ENCODE measurements around the gene KLRF1. TPM values are rescaled to one million over a fixed set of nuclear protein-coding genes. Genes with fewer than 3 reads are reported as not detected.

The KLRF1 gene
- total RNA-seq, 1 donor from 2014 or later: not detected

DNA sequence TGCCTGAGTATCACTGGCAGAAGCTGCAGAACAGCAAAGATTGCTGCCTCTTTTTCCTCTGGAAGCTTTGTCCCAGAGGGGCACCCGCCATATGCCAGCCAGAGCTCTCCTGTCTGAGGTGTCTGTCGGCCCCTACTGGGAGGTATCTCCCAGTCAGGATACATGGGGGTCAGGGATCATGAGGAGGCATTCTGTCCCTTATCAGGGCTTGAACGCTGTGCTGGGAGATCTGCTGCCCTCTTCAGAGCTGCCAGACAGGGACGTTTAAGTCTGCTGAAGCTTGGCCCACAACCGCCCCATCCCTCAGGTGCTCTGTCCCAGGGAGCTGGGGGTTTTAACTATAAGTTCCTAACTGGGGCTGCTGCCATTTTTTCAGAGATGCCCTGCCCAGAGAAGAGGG lies 21.6 kb downstream of the KLRF1 start:
- H3K36me3 Mint-ChIP-seq (ENCODE audit: insufficient read depth): no peaks in the 10 kb centered on the region
- H3K27ac Mint-ChIP-seq: no peak overlapping the region
- peaks cover 3% of the 10 kb centered on the region for H3K4me1 Mint-ChIP-seq (ENCODE audit: low read depth)
- DNase-seq (ENCODE audit: low spot score, unreplicated experiment): no peak
- no peak overlapping the region for H3K4me3 Mint-ChIP-seq (ENCODE audit: low read depth)
- TF ChIP-seq, protein P1, sequence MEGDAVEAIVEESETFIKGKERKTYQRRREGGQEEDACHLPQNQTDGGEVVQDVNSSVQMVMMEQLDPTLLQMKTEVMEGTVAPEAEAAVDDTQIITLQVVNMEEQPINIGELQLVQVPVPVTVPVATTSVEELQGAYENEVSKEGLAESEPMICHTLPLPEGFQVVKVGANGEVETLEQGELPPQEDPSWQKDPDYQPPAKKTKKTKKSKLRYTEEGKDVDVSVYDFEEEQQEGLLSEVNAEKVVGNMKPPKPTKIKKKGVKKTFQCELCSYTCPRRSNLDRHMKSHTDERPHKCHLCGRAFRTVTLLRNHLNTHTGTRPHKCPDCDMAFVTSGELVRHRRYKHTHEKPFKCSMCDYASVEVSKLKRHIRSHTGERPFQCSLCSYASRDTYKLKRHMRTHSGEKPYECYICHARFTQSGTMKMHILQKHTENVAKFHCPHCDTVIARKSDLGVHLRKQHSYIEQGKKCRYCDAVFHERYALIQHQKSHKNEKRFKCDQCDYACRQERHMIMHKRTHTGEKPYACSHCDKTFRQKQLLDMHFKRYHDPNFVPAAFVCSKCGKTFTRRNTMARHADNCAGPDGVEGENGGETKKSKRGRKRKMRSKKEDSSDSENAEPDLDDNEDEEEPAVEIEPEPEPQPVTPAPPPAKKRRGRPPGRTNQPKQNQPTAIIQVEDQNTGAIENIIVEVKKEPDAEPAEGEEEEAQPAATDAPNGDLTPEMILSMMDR (IDR thresholded peaks at IDR 0.05; ENCODE audit: unreplicated experiment): no peak
- H3K27me3 Mint-ChIP-seq: peaks cover 3% of the 10 kb centered on the region
- H3K9me3 Mint-ChIP-seq (ENCODE audit: low read depth): peaks cover 8% of the 10 kb centered on the region

DNA sequence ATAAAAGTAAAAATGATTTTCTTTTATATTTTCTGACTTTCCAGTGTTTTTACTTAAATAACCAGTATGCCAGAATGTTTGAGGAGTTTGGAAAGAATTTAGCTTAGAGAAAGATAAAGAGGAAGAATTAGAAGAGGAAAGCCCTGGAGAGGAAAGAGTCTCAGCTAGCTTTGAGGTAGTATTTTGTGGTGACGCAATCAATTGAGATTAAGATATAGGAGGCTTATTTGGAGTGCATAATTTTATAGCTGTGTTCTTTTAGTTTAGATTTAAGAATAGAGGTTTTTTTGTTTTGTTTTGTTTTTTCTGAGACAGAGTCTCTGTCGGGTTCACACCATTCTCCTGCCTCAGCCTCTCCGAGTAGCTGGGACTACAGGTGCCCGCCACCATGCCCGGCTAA lies 23.8 kb downstream of the KLRF1 start:
- Mint-ChIP-seq H3K36me3 (ENCODE audit: insufficient read depth) (no peaks in the 10 kb centered on the region), H3K27ac (no peak overlapping the region), H3K27me3 (peaks cover 3% of the 10 kb centered on the region), H3K4me1 (ENCODE audit: low read depth) (peaks cover 3% of the 10 kb centered on the region), H3K4me3 (ENCODE audit: low read depth) (no peak overlapping the region), H3K9me3 (ENCODE audit: low read depth) (peaks cover 8% of the 10 kb centered on the region)
- DNase-seq (ENCODE audit: low spot score, unreplicated experiment): no peak
- TF ChIP-seq, protein P1 (IDR thresholded peaks at IDR 0.05; ENCODE audit: unreplicated experiment): no peak

DNA sequence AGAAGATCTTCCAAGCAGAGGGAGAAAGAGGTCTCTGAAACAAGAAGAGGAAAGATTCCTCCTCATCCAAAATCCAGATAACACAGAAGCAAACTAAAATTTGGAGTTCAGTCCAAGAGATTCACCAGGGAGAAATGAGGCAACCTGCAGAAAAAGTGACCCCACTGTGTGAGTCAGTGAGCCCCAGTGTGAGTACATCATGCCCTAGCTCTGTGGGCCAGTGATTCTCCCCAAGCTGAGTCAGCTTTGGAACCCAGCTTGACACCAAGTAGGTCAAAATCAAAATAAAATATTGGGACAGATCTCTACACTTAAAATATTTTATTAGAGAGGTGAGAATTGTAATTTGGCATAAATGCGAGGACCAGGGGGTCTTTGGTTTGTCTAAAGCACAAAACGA lies 24.6 kb downstream of the KLRF1 start:
- Mint-ChIP-seq H3K4me3 (ENCODE audit: low read depth) (no peak overlapping the region), H3K36me3 (ENCODE audit: insufficient read depth) (no peaks in the 10 kb centered on the region), H3K27ac (no peak overlapping the region), H3K4me1 (ENCODE audit: low read depth) (peaks cover 3% of the 10 kb centered on the region), H3K9me3 (ENCODE audit: low read depth) (peaks cover under 1% of the 10 kb centered on the region), H3K27me3 (no peaks in the 10 kb centered on the region)
- TF ChIP-seq, protein P1 (IDR thresholded peaks at IDR 0.05; ENCODE audit: unreplicated experiment): no peak
- no peak for DNase-seq (ENCODE audit: low spot score, unreplicated experiment)

DNA sequence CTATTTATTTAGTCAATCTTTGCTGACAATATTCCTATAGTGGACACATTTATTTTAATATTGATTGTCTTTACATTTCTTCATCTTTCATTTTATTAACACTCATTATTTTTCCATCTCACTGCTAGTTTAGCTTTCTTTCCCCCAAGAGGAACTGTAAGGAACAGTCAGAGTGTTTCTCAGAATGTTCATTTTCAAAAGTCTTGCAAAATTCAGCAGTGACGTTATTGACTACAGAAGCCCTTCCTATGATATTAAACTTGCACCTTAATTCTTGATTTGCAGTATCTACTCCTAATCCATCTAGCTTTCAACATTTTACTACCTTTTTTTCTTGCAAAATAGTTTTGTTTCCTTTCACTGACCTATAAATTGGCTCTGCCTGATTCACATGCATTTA lies 28.9 kb downstream of the KLRF1 start:
- TF ChIP-seq, protein P1 (IDR thresholded peaks at IDR 0.05; ENCODE audit: unreplicated experiment): no peak
- Mint-ChIP-seq H3K27ac (no peak overlapping the region), H3K27me3 (no peaks in the 10 kb centered on the region), H3K36me3 (ENCODE audit: insufficient read depth) (no peaks in the 10 kb centered on the region), H3K9me3 (ENCODE audit: low read depth) (no peaks in the 10 kb centered on the region), H3K4me1 (ENCODE audit: low read depth) (peaks cover 3% of the 10 kb centered on the region), H3K4me3 (ENCODE audit: low read depth) (no peak overlapping the region)
- no peak for DNase-seq (ENCODE audit: low spot score, unreplicated experiment)

DNA sequence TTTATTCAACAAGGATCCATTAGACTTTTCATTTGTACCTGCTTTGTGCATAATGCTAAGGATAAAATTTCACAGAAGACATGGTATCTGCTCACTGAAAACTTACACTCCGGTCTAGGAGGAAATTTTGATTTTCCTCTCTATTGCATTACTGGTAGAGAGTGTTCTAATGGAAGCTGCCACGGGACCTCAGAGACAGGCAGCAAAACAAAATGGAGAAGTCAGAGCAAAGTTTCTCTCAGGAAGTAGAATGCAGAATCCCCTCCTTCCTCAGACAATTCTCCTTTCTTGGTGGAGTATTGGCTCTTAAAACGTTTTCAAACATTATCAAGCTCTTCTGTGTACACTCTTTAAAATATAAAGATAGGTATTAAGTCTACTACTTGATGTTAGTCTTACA lies 29.6 kb downstream of the KLRF1 start:
- no peak for DNase-seq (ENCODE audit: low spot score, unreplicated experiment)
- TF ChIP-seq, protein P1 (IDR thresholded peaks at IDR 0.05; ENCODE audit: unreplicated experiment): no peak
- Mint-ChIP-seq H3K9me3 (ENCODE audit: low read depth) (no peaks in the 10 kb centered on the region), H3K4me1 (ENCODE audit: low read depth) (peaks cover 3% of the 10 kb centered on the region), H3K27me3 (no peaks in the 10 kb centered on the region), H3K36me3 (ENCODE audit: insufficient read depth) (no peaks in the 10 kb centered on the region), H3K27ac (no peak overlapping the region), H3K4me3 (ENCODE audit: low read depth) (no peak overlapping the region)
